ENCODE measurements around the gene ARCN1. TPM values are rescaled to one million over a fixed set of nuclear protein-coding genes. Genes with fewer than 3 reads are reported as not detected.

The ARCN1 gene
- total and polyA plus RNA-seq, 2 donors (not counting 1 experiment from before 2014, with no cell fraction given), result 42.9 to 83.2 TPM

GRCh38 chr11:118527109-118527508 is 45.1 kb upstream of the ARCN1 start, which contains the start of gene TTC36:
Gene TTC36, plus strand, starts transcription at chr11:118527474. Its CDS starts 21 bp downstream, at chr11:118527495.
- CTCF ChIA-PET, result no interaction called here
- WGBS (ENCODE audit: insufficient coverage), result 82% methylated on average over 2 of the region's 3 CpGs

GRCh38 chr11:118528511-118528910 is 43.7 kb upstream of the ARCN1 start:
- H3K4me3 ChIP-seq (ENCODE audit: control extremely low read depth in 1 of 5, extremely low read depth in 1 of 5, insufficient read depth in 1 of 5, low read depth in 2 of 5, low read length in 4 of 5), result no peak overlapping the region
- no peaks in the 10 kb centered on the region for H3K79me2 ChIP-seq (ENCODE audit: control insufficient read depth, insufficient read depth, low read length)
- peaks cover 27% of the 10 kb centered on the region for H3K4me1 Mint-ChIP-seq
- no peak for TF ChIP-seq EZH2 (IDR thresholded peaks at IDR 0.05; ENCODE audit: borderline replicate concordance, insufficient read depth, low read depth, low read length, poor library complexity, severe bottlenecking)
- peaks cover 0 to 5% of the 10 kb centered on the region in 2 experiments for H3K36me3 ChIP-seq (replicated peaks in 1 of 2; ENCODE audit: control extremely low read depth in 1 of 2, control insufficient read depth in 1 of 2, extremely low read depth in 1 of 2, insufficient read depth in 2 of 2, low read length in 1 of 2)
- H2AFZ ChIP-seq (ENCODE audit: insufficient read depth, low read depth, low read length, poor library complexity, severe bottlenecking), result no peak overlapping the region
- no peaks in the 10 kb centered on the region for H4K20me1 ChIP-seq (ENCODE audit: control insufficient read depth, insufficient read depth, low read length, poor library complexity, severe bottlenecking)
- CTCF ChIA-PET, result interaction anchor here (0.7 kb wide), 1 partner anchor 41 kb away, joined by 3 read pairs; no protein-coding TSS in a partner anchor
- no peak overlapping the region for H3K27ac Mint-ChIP-seq
- no peaks in the 10 kb centered on the region for H3K9me3 Mint-ChIP-seq (ENCODE audit: insufficient read depth)
- H3K27me3 ChIP-seq (replicated peaks in 1 of 4; ENCODE audit: control extremely low read depth in 1 of 4, control insufficient read depth in 3 of 4, insufficient read depth in 4 of 4, low read length in 3 of 4), result no peaks in the 10 kb centered on the region
- peaks cover 14 to 21% of the 10 kb centered on the region in 2 donors for H3K4me1 ChIP-seq (ENCODE audit: control insufficient read depth in 2 of 2, insufficient read depth in 2 of 2, low read length in 2 of 2)
- DNase-seq (no peak), ATAC-seq (ENCODE audit: low read depth) (no peak)
- no peak overlapping the region for H3K27ac ChIP-seq (ENCODE audit: low read length in 2 of 2)
- no peaks in the 10 kb centered on the region for H3K9me3 ChIP-seq (ENCODE audit: control extremely low read depth in 1 of 3, control insufficient read depth in 2 of 3, insufficient read depth in 1 of 3, low read length in 2 of 3)
- no peak overlapping the region for H3K4me2 ChIP-seq (replicated peaks; ENCODE audit: low read depth, low read length, poor library complexity, severe bottlenecking)
- 95% methylated on average over 6 of the region's 6 CpGs for WGBS (ENCODE audit: insufficient coverage)
- POLR2A ChIA-PET, result no interaction called here
- no peaks in the 10 kb centered on the region for H3K27me3 Mint-ChIP-seq
- intact Hi-C loops (cut with micrococcal nuclease), result no loop called here
- no peak overlapping the region for H3K4me3 Mint-ChIP-seq
- no peak overlapping the region for H3K9ac ChIP-seq (ENCODE audit: low read length)

More at GRCh38 chr11:118527109-118527508, 45.1 kb upstream of the ARCN1 start, which contains the start of gene TTC36:
- ATAC-seq (ENCODE audit: low read depth), result no peak
- no peaks in the 10 kb centered on the region for H4K20me1 ChIP-seq (ENCODE audit: control insufficient read depth, insufficient read depth, low read length, poor library complexity, severe bottlenecking)
- Mint-ChIP-seq H3K27ac (peak within 1 kb of the TSS; percentile 15), H3K27me3 (no peaks in the 10 kb centered on the region), H3K9me3 (ENCODE audit: insufficient read depth) (no peaks in the 10 kb centered on the region), H3K4me1 (peaks cover 28% of the 10 kb centered on the region), H3K4me3 (peak within 1 kb of the TSS; percentile 23)
- no peak within 1 kb of the TSS for H3K9ac ChIP-seq (ENCODE audit: low read length)
- H3K27me3 ChIP-seq (replicated peaks in 1 of 4; ENCODE audit: control extremely low read depth in 1 of 4, control insufficient read depth in 3 of 4, insufficient read depth in 4 of 4, low read length in 3 of 4), result no peaks in the 10 kb centered on the region
- no peak within 1 kb of the TSS for H2AFZ ChIP-seq (ENCODE audit: insufficient read depth, low read depth, low read length, poor library complexity, severe bottlenecking)
- no peak within 1 kb of the TSS for H3K27ac ChIP-seq (ENCODE audit: low read length in 2 of 2)
- no peaks in the 10 kb centered on the region for H3K79me2 ChIP-seq (ENCODE audit: control insufficient read depth, insufficient read depth, low read length)
- DNase-seq, result no peak
- H3K4me3 ChIP-seq (ENCODE audit: control extremely low read depth in 1 of 5, extremely low read depth in 1 of 5, insufficient read depth in 1 of 5, low read depth in 2 of 5, low read length in 4 of 5), result no peak within 1 kb of the TSS
- POLR2A ChIA-PET, result no interaction called here
- TF ChIP-seq EZH2 (IDR thresholded peaks at IDR 0.05; ENCODE audit: borderline replicate concordance, insufficient read depth, low read depth, low read length, poor library complexity, severe bottlenecking), result no peak
- no peak for TF ChIP-seq CTCF (IDR thresholded peaks at IDR 0.05)
- no peaks in the 10 kb centered on the region for H3K9me3 ChIP-seq (ENCODE audit: control extremely low read depth in 1 of 3, control insufficient read depth in 2 of 3, insufficient read depth in 1 of 3, low read length in 2 of 3)
- peaks cover 14 to 21% of the 10 kb centered on the region in 2 donors for H3K4me1 ChIP-seq (ENCODE audit: control insufficient read depth in 2 of 2, insufficient read depth in 2 of 2, low read length in 2 of 2)
- H3K36me3 ChIP-seq (replicated peaks in 1 of 2; ENCODE audit: control extremely low read depth in 1 of 2, control insufficient read depth in 1 of 2, extremely low read depth in 1 of 2, insufficient read depth in 2 of 2, low read length in 1 of 2), result peaks cover 1 to 19% of the 10 kb centered on the region in 2 experiments
- intact Hi-C loops (cut with micrococcal nuclease), result no loop called here
- no peak within 1 kb of the TSS for H3K4me2 ChIP-seq (replicated peaks; ENCODE audit: low read depth, low read length, poor library complexity, severe bottlenecking)

Data from B cell (primary cell).